CD4-positive, alpha-beta T cell (primary cell): Measurements from ENCODE around the gene HTRA1. TPM values are rescaled to one million over a fixed set of nuclear protein-coding genes. Genes with fewer than 3 reads are reported as not detected.

Experiments used
- ATAC-seq: fragments of 200-7000 bp; cut with Tn5 transposase; one replicate; pipeline ENCODE4 v1.10.0; 2022; ENCODE audit warnings: mild to moderate bottlenecking; ENCODE audit not compliant: poor library complexity
- CTCF ChIA-PET: fragments of 350-600 bp; sonication (Branson Sonifier 250); formaldehyde crosslinking; loops from one replicate; lab custom pipeline; 2021; ENCODE audit warnings: antibody characterized with exemption, inconsistent platforms; lab: Charles Lee
- POLR2A ChIA-PET: fragments of 350-600 bp; sonication (Branson Sonifier 250); formaldehyde crosslinking; loops from one replicate; lab custom pipeline; 2021; ENCODE audit warnings: antibody characterized with exemption, inconsistent platforms; lab: Charles Lee
- DNase-seq, 14 experiments: peaks; one replicate each; pipeline ENCODE4 v3.0.0-alpha.2; 2013 to 2020; ENCODE audit warnings: mixed read lengths in 2 of 14
- H3K27ac ChIP-seq, 2 donors: one replicate each; pipeline versions ENCODE4 v1.5.1 to v1.7.0; 2013; ENCODE audit warnings: low read length in 2 of 2, low read depth in 1 of 2, mild to moderate bottlenecking in 1 of 2
- H3K27me3 ChIP-seq, 2 experiments: 1 replicate in 1 of 2; 2 replicates in 1 of 2; pipeline versions ENCODE4 v1.6.1 to v1.7.0; 2013; ENCODE audit warnings: low read length in 2 of 2, control low read depth in 1 of 2, mild to moderate bottlenecking in 1 of 2, moderate library complexity in 1 of 2; ENCODE audit not compliant: insufficient read depth in 2 of 2, control insufficient read depth in 1 of 2
- H3K36me3 ChIP-seq: one replicate; pipeline ENCODE4 v1.6.1; 2013; ENCODE audit warnings: low read length, control low read depth; ENCODE audit not compliant: insufficient read depth
- H3K4me1 ChIP-seq: one replicate; pipeline ENCODE4 v1.6.1; 2013; ENCODE audit warnings: low read length, control low read depth; ENCODE audit not compliant: insufficient read depth
- H3K4me3 ChIP-seq: one replicate; pipeline ENCODE4 v1.5.1; 2013; ENCODE audit warnings: mild to moderate bottlenecking, low read length, moderate library complexity
- H3K9me3 ChIP-seq, 2 experiments: 1 replicate in 1 of 2; 2 replicates in 1 of 2; pipeline versions ENCODE4 v1.6.1 to v1.7.0; 2013; ENCODE audit warnings: low read length in 2 of 2, mild to moderate bottlenecking in 2 of 2, control low read depth in 1 of 2, moderate library complexity in 1 of 2; ENCODE audit not compliant: control insufficient read depth in 1 of 2, insufficient read depth in 1 of 2
- H3K27ac Mint-ChIP-seq: one replicate; pipeline ENCODE4 v1.8.0; 2020; ENCODE audit warnings: mixed read lengths
- H3K27me3 Mint-ChIP-seq: one replicate; pipeline ENCODE4 v1.8.0; 2021; ENCODE audit warnings: mixed read lengths
- H3K36me3 Mint-ChIP-seq: one replicate; pipeline ENCODE4 v1.8.0; 2021; ENCODE audit warnings: low read depth, mixed read lengths
- H3K4me1 Mint-ChIP-seq: one replicate; pipeline ENCODE4 v1.8.0; 2021; ENCODE audit warnings: low read depth, mixed read lengths
- H3K4me3 Mint-ChIP-seq: one replicate; pipeline ENCODE4 v1.8.0; 2020; ENCODE audit warnings: mild to moderate bottlenecking, mixed read lengths
- H3K9me3 Mint-ChIP-seq: one replicate; pipeline ENCODE4 v1.8.0; 2020; ENCODE audit warnings: mixed read lengths
- CTCF ChIP-seq: fragments of 200-600 bp; IDR thresholded peaks from one replicate; pipeline ENCODE4 v1.8.0; 2022; ENCODE audit warnings: antibody characterized with exemption, mild to moderate bottlenecking
- intact Hi-C, 2 experiments: fragments of 100-400 bp; cut with DNase I in 1 of 2; cut with micrococcal nuclease in 1 of 2; formaldehyde crosslinking; loops; one replicate each; pipeline versions ENCODE4 v1.15.1 to v1.9.0; 2023 to 2025; cut with DNase I, micrococcal nuclease
- total RNA-seq, 174 experiments: library from RNA in 2 of 174; stranded (reverse) in 2 of 174; gene quantifications; one replicate each; pipeline ENCODE4 v1.2.3 and lab custom pipeline; 2021 to 2026

HTRA1 gene
- total RNA-seq, 2 experiments from 2014 or later, result not detected

GRCh38 chr10:122448600-122448999 is 12.8 kb upstream of the HTRA1 start:
- Histone ChIP-seq H3K4me1 (no peaks in the 10 kb centered on the region), H3K9me3 (no peaks in the 10 kb centered on the region), H3K27me3 (peaks cover 2 to 5% of the 10 kb centered on the region in 2 experiments), H3K4me3 (no peak overlapping the region), H3K36me3 (no peaks in the 10 kb centered on the region), H3K27ac (no peak overlapping the region)
- ChIA-PET CTCF (no interaction called here), POLR2A (no interaction called here)
- H3K36me3 Mint-ChIP-seq, result no peaks in the 10 kb centered on the region
- H3K27ac Mint-ChIP-seq, result no peak overlapping the region
- no peak overlapping the region for H3K4me3 Mint-ChIP-seq
- no peak for ATAC-seq
- no peak for TF ChIP-seq CTCF
- intact Hi-C loops, result no loop called here
- peaks cover 31% of the 10 kb centered on the region for H3K27me3 Mint-ChIP-seq
- no peaks in the 10 kb centered on the region for H3K9me3 Mint-ChIP-seq
- no peaks in the 10 kb centered on the region for H3K4me1 Mint-ChIP-seq
- DNase-seq, result no peak

- Mint-ChIP-seq H3K4me3 (no peak overlapping the region), H3K4me1 (no peaks in the 10 kb centered on the region), H3K9me3 (no peaks in the 10 kb centered on the region), H3K36me3 (no peaks in the 10 kb centered on the region), H3K27ac (no peak overlapping the region), H3K27me3 (peaks cover 33% of the 10 kb centered on the region)
- intact Hi-C loops, result no loop called here
- Histone ChIP-seq H3K4me3 (no peak overlapping the region), H3K4me1 (no peaks in the 10 kb centered on the region), H3K9me3 (no peaks in the 10 kb centered on the region), H3K27me3 (peaks cover 2 to 5% of the 10 kb centered on the region in 2 experiments), H3K27ac (no peak overlapping the region), H3K36me3 (no peaks in the 10 kb centered on the region)
- ChIA-PET POLR2A (no interaction called here), CTCF (no interaction called here)
- TF ChIP-seq CTCF, result no peak
- ATAC-seq (no peak), DNase-seq (no peak)
Measured at GRCh38 chr10:122449153-122449552, 12.2 kb upstream of the HTRA1 start.

GRCh38 chr10:122450353-122450990 is 10.9 kb upstream of the HTRA1 start:
- Histone ChIP-seq H3K9me3 (no peaks in the 10 kb centered on the region), H3K36me3 (no peaks in the 10 kb centered on the region), H3K27me3 (peaks cover 2 to 9% of the 10 kb centered on the region in 2 experiments), H3K27ac (no peak overlapping the region), H3K4me1 (no peaks in the 10 kb centered on the region), H3K4me3 (no peak overlapping the region)
- no peaks in the 10 kb centered on the region for H3K4me1 Mint-ChIP-seq
- no peak overlapping the region for H3K4me3 Mint-ChIP-seq
- TF ChIP-seq CTCF, result no peak
- CTCF ChIA-PET, result no interaction called here
- intact Hi-C loops, result no loop called here
- ATAC-seq (no peak), DNase-seq (no peak)
- H3K27me3 Mint-ChIP-seq, result peaks cover 37% of the 10 kb centered on the region
- no peaks in the 10 kb centered on the region for H3K9me3 Mint-ChIP-seq
- no peaks in the 10 kb centered on the region for H3K36me3 Mint-ChIP-seq
- H3K27ac Mint-ChIP-seq, result no peak overlapping the region
- POLR2A ChIA-PET, result no interaction called here
